K562 (cell line): ENCODE data around the gene MMP28. TPM values are rescaled to one million over a fixed set of nuclear protein-coding genes. Genes with fewer than 3 reads are reported as not detected.

Source experiments
- ATF6 ChIP-seq: sonication (generic); formaldehyde crosslinking; IDR thresholded peaks from 2 replicates; pipeline ENCODE4 v1.4.0; 2020; ENCODE audit warnings: mild to moderate bottlenecking, missing genetic modification reagents
- BRF1 ChIP-seq: IDR thresholded peaks from 3 replicates; pipeline ENCODE4 v1.6.1; 2011; ENCODE audit warnings: borderline replicate concordance, mild to moderate bottlenecking; ENCODE audit not compliant: insufficient read length; ENCODE audit errors: extremely low read depth
- E4F1 ChIP-seq: fragments of 250-450 bp; sonication (Bioruptor Pico); IDR thresholded peaks from 2 replicates; pipeline ENCODE4 v1.5.0; 2021; ENCODE audit warnings: mild to moderate bottlenecking, borderline replicate concordance
- HDAC6 ChIP-seq: IDR thresholded peaks from 2 replicates; pipeline ENCODE4 v1.6.1; 2012; ENCODE audit warnings: low read depth, mild to moderate bottlenecking, control low read depth, inconsistent platforms, low read length, moderate library complexity
- KDM2B ChIP-seq: fragments of 250-450 bp; sonication (Bioruptor Pico); IDR thresholded peaks from 2 replicates; pipeline ENCODE4 v1.8.0; 2021; ENCODE audit warnings: mild to moderate bottlenecking, moderate library complexity
- KLF13 ChIP-seq: fragments of 450-650 bp; IDR thresholded peaks from 2 replicates; pipeline ENCODE4 v1.6.1; 2016; ENCODE audit warnings: missing genetic modification characterization, low read depth, mild to moderate bottlenecking, missing compliant biosample characterization, moderate library complexity, borderline replicate concordance
- MLLT1 ChIP-seq, 2 experiments: fragments of 450-650 bp; IDR thresholded peaks; 2 replicates each; pipeline ENCODE4 v1.6.1; 2016
- NBN ChIP-seq: fragments of 450-650 bp; IDR thresholded peaks from 2 replicates; pipeline ENCODE4 v1.6.1; 2016; ENCODE audit warnings: low read depth, mild to moderate bottlenecking
- NCOA1 ChIP-seq: fragments of 450-650 bp; IDR thresholded peaks from 2 replicates; pipeline ENCODE4 v1.6.1; 2016; ENCODE audit warnings: low read depth
- RBBP5 ChIP-seq: fragments of 200-600 bp; sonication (generic); IDR thresholded peaks from 2 replicates; pipeline ENCODE4 v1.6.1; 2012; ENCODE audit warnings: borderline replicate concordance, mild to moderate bottlenecking, low read length, control low read depth, inconsistent platforms; ENCODE audit not compliant: insufficient read depth, poor library complexity, severe bottlenecking
- RFX1 ChIP-seq: fragments of 450-650 bp; IDR thresholded peaks from 2 replicates; pipeline ENCODE4 v1.6.1; 2016; ENCODE audit warnings: mild to moderate bottlenecking, moderate library complexity
- SIN3B ChIP-seq: fragments of 450-650 bp; IDR thresholded peaks from 2 replicates; pipeline ENCODE4 v1.6.1; 2017; ENCODE audit warnings: low read depth, mild to moderate bottlenecking, moderate library complexity
- SMAD3 ChIP-seq: fragments of 450-650 bp; formaldehyde crosslinking; conservative IDR thresholded peaks from 2 replicates; pipeline ENCODE4 v1.4.0; 2020; ENCODE audit warnings: mild to moderate bottlenecking
- SP1 ChIP-seq: sonication (generic); formaldehyde crosslinking; IDR thresholded peaks from 2 replicates; pipeline ENCODE4 v1.8.1; 2022; ENCODE audit warnings: mild to moderate bottlenecking, missing genetic modification reagents
- TBL1XR1 ChIP-seq, 2 experiments: IDR thresholded peaks; 2 replicates each; pipeline ENCODE4 v1.6.1; 2012; ENCODE audit warnings: improper control_type of control experiment in 2 of 2, low read length in 2 of 2, mild to moderate bottlenecking in 1 of 2
- TCFL5 ChIP-seq: fragments of 250-450 bp; sonication (Bioruptor Pico); conservative IDR thresholded peaks from 2 replicates; pipeline ENCODE4 v1.6.1; 2021; ENCODE audit warnings: mild to moderate bottlenecking, moderate library complexity, matching md5 sums
- ZBTB9 ChIP-seq: fragments of 450-650 bp; formaldehyde crosslinking; IDR thresholded peaks from 2 replicates; pipeline ENCODE4 v1.4.0; 2020; ENCODE audit warnings: mild to moderate bottlenecking, moderate library complexity
- ZC3H11A ChIP-seq: IDR thresholded peaks from 2 replicates; pipeline ENCODE4 v1.6.1; 2012; ENCODE audit warnings: low read depth, low read length, improper control_type of control experiment
- ZNF12 ChIP-seq: sonication (generic); formaldehyde crosslinking; IDR thresholded peaks from 2 replicates; pipeline ENCODE4 v1.4.0; 2020; ENCODE audit warnings: mild to moderate bottlenecking, missing genetic modification reagents
- polyA plus RNA-seq, 8 experiments: library from polyadenylated mRNA; depleted of rRNA in 4 of 8; stranded (reverse) in 5 of 8; unstranded in 3 of 8; fragments of >200 nt; fragmentation: Nextera tagmentation in 2 of 8; fragmentation: Illumina TruSeq in 1 of 8; extraction: Ambion mirVana in 2 of 8; extraction: Trizol in 1 of 8; gene quantifications; 2 replicates each; pipeline versions ENCODE4 v1.2.1 to v1.2.3, GENCODE V29; 2011 to 2014; ENCODE audit warnings: inconsistent platforms in 1 of 8, missing spikeins in 1 of 8
- total RNA-seq, 7 experiments: library from RNA; depleted of rRNA in 6 of 7; stranded (reverse); fragments of >200 nt in 6 of 7; fragmentation: Illumina TruSeq in 2 of 7; extraction: Trizol in 2 of 7; gene quantifications; 2 replicates each; pipeline versions ENCODE4 v1.2.1 to v1.2.3, GENCODE V29; 2011 to 2021; ENCODE audit warnings: low replicate concordance in 1 of 7

The MMP28 gene
- total and polyA plus RNA-seq, 9 of the 15 experiments (the other 6 are each of a cell fraction or from before 2014, with no cell fraction given), result not detected

GRCh38 chr17:35764123-35764991, 31.1 kb downstream of the MMP28 start (continued):
- TF ChIP-seq E4F1 (CRISPR knock-in tag) (no peak), RFX1 (no peak), RBBP5 (peak; percentile 32), HDAC6 (no peak), ZC3H11A (no peak), ZNF12 (no peak), NCOA1 (no peak), MLLT1 (IDR thresholded peaks at IDR 0.05) (no peak), NBN (no peak), KDM2B (CRISPR knock-in tag) (peak; percentile 18; the same call in 1 of the 2 replicates), ATF6 (no peak), SIN3B (0 out of 2 replicates have a peak, but pooled peaks have one; percentile 35), SP1 (CRISPR knock-in tag) (peak; percentile 58; the same call in 1 of the 2 replicates), TBL1XR1 (IDR thresholded peaks at IDR 0.05; ENCODE audit: low read length in 2 of 2) (0 out of 4 replicates have a peak, but pooled peaks of 1 of the 2 experiments have one; percentile 26), KLF13 (tag) (no peak), SMAD3 (CRISPR knock-in tag) (no peak), TCFL5 (CRISPR knock-in tag) (no peak), BRF1 (no peak), ZBTB9 (CRISPR knock-in tag) (0 out of 2 replicates have a peak, but pooled peaks have one; percentile 53)
